SH-SY5Y (cell line): Measurements from ENCODE around the gene NUP50.

Source experiments
- GATA2 ChIP-seq: IDR thresholded peaks from 2 replicates; pipeline ENCODE4 v1.6.1; 2011; ENCODE audit warnings: mild to moderate bottlenecking, low read depth, low read length
- GATA3 ChIP-seq: IDR thresholded peaks from 2 replicates; pipeline ENCODE4 v1.6.1; 2011; ENCODE audit warnings: low read depth, mild to moderate bottlenecking, low read length, moderate library complexity

DNA sequence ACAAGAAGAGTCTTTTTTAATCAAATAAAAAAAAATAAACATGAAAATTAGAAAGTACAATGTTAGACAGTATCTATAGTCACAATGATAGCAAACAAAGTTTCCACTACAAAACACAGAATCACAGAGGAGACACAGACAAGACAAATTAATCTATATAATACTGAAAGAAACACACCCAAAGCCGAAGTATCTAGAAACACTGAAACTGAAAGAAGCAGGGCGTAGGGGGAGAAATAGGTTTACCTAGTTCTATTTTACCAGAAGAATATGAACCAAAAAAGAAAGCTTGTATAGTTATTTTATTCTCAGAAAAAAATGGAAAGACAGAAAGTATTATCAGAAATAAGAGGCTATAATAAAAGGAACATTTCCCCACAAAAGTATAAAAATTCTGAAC, 27.1 kb upstream of the NUP50 start:
- TF ChIP-seq GATA2: no peak
- no peak for TF ChIP-seq GATA3
